Adrenal gland (tissue), 12 donors: ENCODE data around the gene ZDHHC17. TPM values are rescaled to one million over a fixed set of nuclear protein-coding genes. Genes with fewer than 3 reads are reported as not detected.

Source experiments
- DNase-seq, 7 donors: peaks; one replicate each; pipeline ENCODE4 v3.0.0-alpha.2; 2019 to 2020
- H3K27ac ChIP-seq, 5 donors: fragments of 200-600 bp; sonication (generic) in 4 of 5; 1 replicate in 3 of 5; 2 replicates in 2 of 5; pipeline versions ENCODE4 v1.5.1 to v1.8.0; 2016 to 2020; ENCODE audit warnings: mild to moderate bottlenecking in 1 of 5
- H3K27me3 ChIP-seq: fragments of 200-600 bp; 2 replicates; pipeline ENCODE4 v1.8.0; 2021
- H3K36me3 ChIP-seq, 2 donors: fragments of 200-600 bp; replicated peaks in 1 of 2; 1 replicate in 1 of 2; 2 replicates in 1 of 2; pipeline versions ENCODE4 v1.5.1 to v1.8.0; 2018 to 2022
- H3K4me1 ChIP-seq, 2 donors: fragments of 200-600 bp; replicated peaks in 1 of 2; 1 replicate in 1 of 2; 2 replicates in 1 of 2; pipeline versions ENCODE4 v1.5.1 to v1.8.0; 2018 to 2021
- H3K4me3 ChIP-seq, 4 donors: fragments of 200-600 bp; sonication (generic) in 3 of 4; one replicate each; pipeline ENCODE4 v1.5.1; 2016 to 2018
- H3K9me3 ChIP-seq, 3 donors: fragments of 200-600 bp; sonication (generic) in 1 of 3; replicated peaks in 1 of 3; 1 replicate in 2 of 3; 2 replicates in 1 of 3; pipeline versions ENCODE4 v1.5.1 to v1.8.0; 2016 to 2021
- CTCF ChIP-seq, 6 experiments: fragments of 450-650 bp in 4 of 6; fragments of 200-600 bp in 2 of 6; sonication (generic) in 1 of 6; IDR thresholded peaks; 1 replicate in 5 of 6; 2 replicates in 1 of 6; pipeline versions ENCODE4 v1.5.1 to v1.8.0; 2016 to 2021; ENCODE audit warnings: antibody characterized with exemption in 6 of 6, mild to moderate bottlenecking in 2 of 6, moderate library complexity in 1 of 6
- POLR2A ChIP-seq, 2 donors: fragments of 450-650 bp; IDR thresholded peaks; one replicate each; pipeline ENCODE4 v1.6.1; 2017; ENCODE audit warnings: antibody characterized with exemption in 2 of 2, mild to moderate bottlenecking in 2 of 2, moderate library complexity in 1 of 2
- WGBS, 4 donors: extraction: QIAGEN DNeasy Blood & Tissue Kit in 2 of 4; methylation state at CpG; one replicate each; pipeline versions ENCODE4 v1.1.5 to v1.1.7; 2013 to 2017; 5-methylcytosine and 5-hydroxymethylcytosine counted together
- intact Hi-C, 2 donors: fragments of 100-400 bp; cut with DNase I; formaldehyde crosslinking; loops; one replicate each; pipeline versions ENCODE4 v1.14.1 to v1.15.0; 2022 to 2023
- polyA plus RNA-seq, 3 donors: library from polyadenylated mRNA; stranded (reverse); fragments of 200-250 nt in 2 of 3; fragments of 350-450 nt in 1 of 3; fragmentation: Illumina TruSeq in 1 of 3; extraction: RNeasy Lipid Tissue Mini Kit (QIAGEN cat#74804) in 1 of 3; gene quantifications; one replicate each; pipeline ENCODE4 v1.2.3, GENCODE V29; 2013 to 2014
- total RNA-seq, 9 donors: library from RNA; depleted of rRNA in 4 of 9; stranded (reverse); fragments of >200 nt in 4 of 9; fragments of 120-200 nt in 1 of 9; fragmentation: NEBNext Ultra II Directional in 1 of 9; extraction: Animal tissue kit (Norgen Biotek cat#: 25700) in 1 of 9; gene quantifications; one replicate each; pipeline versions ENCODE4 v1.1.0 to v1.2.4, GENCODE V29; 2013 to 2023
- donor health status: healthy with polysubstance abuse.
- donor health status: Bipolar disorder and iron deficiency.
- donor health status: DM: yes; HTN: yes; CAD: no.
- donor health status: DM: no; HTN: no; CAD: no.
- donor health status: DM: no; HTN: no; CAD: no.
- donor health status: DM: yes; HTN: yes; CAD: no.

The ZDHHC17 gene
- total and polyA plus RNA-seq, 12 donors, result 17.7 to 102 (median 31.7) TPM

- Histone ChIP-seq H3K4me1 (no peaks in the 10 kb centered on the region), H3K9me3 (no peaks in the 10 kb centered on the region), H3K27ac (no peak overlapping the region), H3K4me3 (no peak overlapping the region), H3K36me3 (no peaks in the 10 kb centered on the region), H3K27me3 (no peaks in the 10 kb centered on the region)
- 90 to 94% (median 92%) methylated on average over 3 of the region's 3 CpGs for WGBS, 4 donors
- DNase-seq, result no peak
- intact Hi-C loops, result no loop called here
- TF ChIP-seq POLR2A (IDR thresholded peaks at IDR 0.05) (no peak), CTCF (IDR thresholded peaks at IDR 0.05) (no peak)
Measured at GRCh38 chr12:76715332-76715731, 48.6 kb upstream of the ZDHHC17 start.

DNA sequence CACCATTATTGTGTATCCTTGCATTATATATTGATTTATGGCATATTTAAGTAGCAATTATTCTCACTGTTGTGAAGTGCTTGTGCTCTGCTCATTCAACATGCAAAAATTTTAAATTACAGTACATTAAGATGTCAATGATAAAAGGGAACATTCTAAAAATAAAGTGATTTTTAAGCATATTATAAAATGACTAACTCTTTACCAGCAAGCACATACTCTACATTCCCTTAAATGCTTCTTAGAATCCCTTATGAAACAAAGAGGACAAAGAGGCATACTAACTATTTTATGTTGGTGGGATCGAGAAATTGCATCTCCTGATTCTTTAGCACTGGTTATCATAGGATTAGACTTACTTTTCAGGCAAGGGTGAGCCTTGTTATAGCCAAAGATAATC, 46.6 kb upstream of the ZDHHC17 start:
- no peaks in the 10 kb centered on the region for H3K36me3 ChIP-seq
- TF ChIP-seq POLR2A (IDR thresholded peaks at IDR 0.05) (no peak), CTCF (IDR thresholded peaks at IDR 0.05) (no peak)
- intact Hi-C loops, result no loop called here
- H3K4me1 ChIP-seq, result no peaks in the 10 kb centered on the region
- no peaks in the 10 kb centered on the region for H3K27me3 ChIP-seq
- no peak for DNase-seq
- 82 to 97% (median 88%) methylated on average over 1 of the region's 1 CpG for WGBS, 4 donors
- H3K9me3 ChIP-seq, result no peaks in the 10 kb centered on the region
- no peak overlapping the region for H3K4me3 ChIP-seq
- H3K27ac ChIP-seq, result no peak overlapping the region

- H3K27ac ChIP-seq, result no peak overlapping the region
- H3K36me3 ChIP-seq, result no peaks in the 10 kb centered on the region
- no peaks in the 10 kb centered on the region for H3K9me3 ChIP-seq
- H3K4me1 ChIP-seq, result no peaks in the 10 kb centered on the region
- TF ChIP-seq POLR2A (IDR thresholded peaks at IDR 0.05), result no peak
- TF ChIP-seq CTCF (IDR thresholded peaks at IDR 0.05), result no peak
- intact Hi-C loops, result no loop called here
- no peaks in the 10 kb centered on the region for H3K27me3 ChIP-seq
- 83 to 91% (median 87%) methylated on average over 4 to 5 of the region's 5 CpGs for WGBS, 4 donors
- H3K4me3 ChIP-seq, result no peak overlapping the region
- DNase-seq, result no peak
Measured at GRCh38 chr12:76719171-76720041, 44.5 kb upstream of the ZDHHC17 start.

- WGBS, 4 donors, result 71 to 81% (median 78%) methylated on average over 2 of the region's 2 CpGs
- H3K4me1 ChIP-seq, result no peaks in the 10 kb centered on the region
- H3K27ac ChIP-seq, result no peak overlapping the region
- H3K27me3 ChIP-seq, result no peaks in the 10 kb centered on the region
- H3K36me3 ChIP-seq, result no peaks in the 10 kb centered on the region
- no peaks in the 10 kb centered on the region for H3K9me3 ChIP-seq
- intact Hi-C loops, result no loop called here
- no peak overlapping the region for H3K4me3 ChIP-seq
- no peak for TF ChIP-seq CTCF (IDR thresholded peaks at IDR 0.05)
- TF ChIP-seq POLR2A (IDR thresholded peaks at IDR 0.05), result no peak
- no peak for DNase-seq
Measured at GRCh38 chr12:76720068-76720467, 43.8 kb upstream of the ZDHHC17 start.
